ENCODE data around the gene PDE7B. TPM values are rescaled to one million over a fixed set of nuclear protein-coding genes. Genes with fewer than 3 reads are reported as not detected.

Gene PDE7B
- total RNA-seq, 3 donors from 2014 or later: 2.1 to 4.0 (median 2.2) TPM

- intact Hi-C loops (cut with DNase I, micrococcal nuclease): no loop called here
- Histone ChIP-seq H3K9me3 (no peaks in the 10 kb centered on the region), H3K4me3 (no peak overlapping the region), H3K4me1 (ENCODE audit: low read depth) (no peaks in the 10 kb centered on the region), H3K36me3 (ENCODE audit: low read depth) (no peaks in the 10 kb centered on the region)
- no peak for ATAC-seq
- TF ChIP-seq CTCF (IDR thresholded peaks at IDR 0.05): no peak
- DNase-seq: no peak
These were observed 69.2 kb downstream of the PDE7B start for GRCh38 chr6:135920689-135921088.

- intact Hi-C loops (cut with DNase I, micrococcal nuclease): no loop called here
- TF ChIP-seq CTCF (IDR thresholded peaks at IDR 0.05): no peak
These were observed 69.7 kb downstream of the PDE7B start for GRCh38 chr6:135921188-135921587.

GRCh38 chr6:135922174-135922573 lies 70.7 kb downstream of the PDE7B start:
- peak; percentile 22 for ATAC-seq
- no peak for DNase-seq
- TF ChIP-seq CTCF (IDR thresholded peaks at IDR 0.05): no peak

More at GRCh38 chr6:135921188-135921587, 69.7 kb downstream of the PDE7B start:
- Histone ChIP-seq H3K4me1 (ENCODE audit: low read depth) (no peaks in the 10 kb centered on the region), H3K4me3 (no peak overlapping the region), H3K9me3 (no peaks in the 10 kb centered on the region), H3K36me3 (ENCODE audit: low read depth) (no peaks in the 10 kb centered on the region)
- ATAC-seq: no peak
- no peak for DNase-seq

GRCh38 chr6:135922746-135923145 lies 71.2 kb downstream of the PDE7B start:
- DNase-seq: no peak
- intact Hi-C loops (cut with DNase I, micrococcal nuclease): no loop called here
- no peak overlapping the region for H3K4me3 ChIP-seq

More at GRCh38 chr6:135922174-135922573, 70.7 kb downstream of the PDE7B start:
- H3K4me1 ChIP-seq (ENCODE audit: low read depth): no peaks in the 10 kb centered on the region
- intact Hi-C loops (cut with DNase I, micrococcal nuclease): no loop called here
- H3K36me3 ChIP-seq (ENCODE audit: low read depth): no peaks in the 10 kb centered on the region
- H3K4me3 ChIP-seq: no peak overlapping the region
- H3K9me3 ChIP-seq: no peaks in the 10 kb centered on the region

GRCh38 chr6:135932651-135933050 lies 81.2 kb downstream of the PDE7B start:
- no peak for ATAC-seq
- no peaks in the 10 kb centered on the region for H3K36me3 ChIP-seq (ENCODE audit: low read depth)
- DNase-seq: no peak
- H3K9me3 ChIP-seq: no peaks in the 10 kb centered on the region
- H3K4me1 ChIP-seq (ENCODE audit: low read depth): no peaks in the 10 kb centered on the region
- TF ChIP-seq CTCF (IDR thresholded peaks at IDR 0.05): no peak
- no peak overlapping the region for H3K4me3 ChIP-seq
- intact Hi-C loops (cut with DNase I, micrococcal nuclease): no loop called here

More at GRCh38 chr6:135922746-135923145, 71.2 kb downstream of the PDE7B start:
- Histone ChIP-seq H3K36me3 (ENCODE audit: low read depth) (no peaks in the 10 kb centered on the region), H3K9me3 (no peaks in the 10 kb centered on the region), H3K4me1 (ENCODE audit: low read depth) (no peaks in the 10 kb centered on the region)
- TF ChIP-seq CTCF (IDR thresholded peaks at IDR 0.05): no peak
- ATAC-seq: no peak

Measured in mucosa of descending colon (tissue), 3 donors.